Caki2 (cell line): ENCODE measurements around the gene HNF4A. TPM values are rescaled to one million over a fixed set of nuclear protein-coding genes. Genes with fewer than 3 reads are reported as not detected.
"Not testable (repeated sequence)": the region's sequence is repeated elsewhere in the genome, so short reads cannot be mapped to it uniquely, and the experiment has no call there.

ENCODE experiments used
- DNase-seq: peaks from one replicate; pipeline ENCODE4 v3.0.0-alpha.2; 2015; ENCODE audit warnings: low read depth
- in situ Hi-C: cut with HindIII; loops from 2 replicates; pipeline ENCODE4 v1.10.0; 2016; ENCODE audit warnings: low sequenced_read_pairs, low pct_unique_long_range_greater_than_20kb, mixed read lengths
- total RNA-seq: library from RNA; depleted of rRNA; stranded (reverse); fragments of >200 nt; shearing (Covaris generic); gene quantifications from 2 replicates; pipeline ENCODE4 v1.2.3, GENCODE V29; 2014; ENCODE audit warnings: low replicate concordance

HNF4A gene
- total RNA-seq, 1 experiment from 2014 or later = not detected

DNA sequence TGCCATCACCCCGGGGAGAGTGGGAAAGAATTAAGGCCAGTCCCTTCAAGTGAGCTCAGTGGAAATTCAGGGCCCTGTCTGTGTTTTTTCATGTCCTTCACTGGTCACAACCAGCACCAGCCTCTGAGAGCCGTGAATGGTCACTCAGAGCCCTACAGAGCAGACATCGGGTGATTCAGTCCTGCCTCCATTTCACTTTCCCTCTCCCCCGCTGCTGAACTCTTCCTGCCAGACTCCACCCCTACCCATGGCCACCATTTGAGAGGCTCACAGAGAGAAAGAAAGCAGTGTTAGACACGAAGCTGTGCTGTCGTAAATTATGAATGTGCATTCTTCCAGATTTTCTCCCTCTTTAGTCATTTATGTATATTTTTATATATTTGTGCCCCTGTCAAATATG lies 13.3 kb upstream of the HNF4A start:
- in situ Hi-C loops = no loop called here
- no peak for DNase-seq

DNA sequence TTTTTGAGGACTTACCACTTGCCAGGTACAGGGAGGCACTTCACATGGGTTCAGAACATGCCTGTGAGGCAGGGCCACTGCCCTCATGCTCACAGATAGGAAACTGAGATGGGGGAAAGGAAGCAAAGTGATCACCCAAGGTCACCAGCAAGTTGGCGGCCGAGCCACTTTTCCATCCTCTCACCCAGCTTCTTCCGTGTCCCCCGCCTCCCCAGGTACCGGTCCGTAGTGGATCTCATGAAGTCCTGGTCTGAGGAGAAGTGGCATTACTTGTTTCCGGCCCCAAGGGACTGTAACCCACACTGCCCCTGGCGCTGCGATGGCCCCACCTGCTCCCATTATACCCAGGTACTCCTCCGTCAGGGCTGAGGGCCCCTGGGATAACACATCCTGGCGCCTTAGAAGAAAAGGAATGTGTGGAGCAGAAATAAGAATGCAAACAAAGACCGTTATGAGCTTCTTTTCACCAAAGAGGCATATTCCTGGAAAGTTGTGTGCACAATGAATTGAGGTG lies 12.3 kb upstream of the HNF4A start:
- no peak for DNase-seq
- in situ Hi-C loops = no loop called here

DNA sequence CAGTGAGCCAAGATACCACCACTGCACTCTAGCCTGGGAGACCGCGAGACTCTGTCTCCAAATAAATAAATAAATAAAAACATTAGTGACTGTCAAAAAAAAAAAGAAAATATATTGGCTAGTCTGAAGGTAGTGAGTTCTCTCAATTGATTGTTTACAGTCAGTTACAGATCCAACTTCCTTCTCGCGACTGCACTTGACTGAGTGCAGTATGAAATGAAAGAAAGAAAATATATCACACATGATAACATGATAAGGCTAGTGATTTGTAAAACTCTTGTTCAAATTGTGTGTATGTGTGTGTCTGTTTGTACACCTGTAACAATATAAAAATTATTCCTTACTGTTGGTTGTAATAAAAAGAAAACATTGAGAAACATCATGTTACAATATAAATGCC lies 10.8 kb upstream of the HNF4A start:
- no peak for DNase-seq
- in situ Hi-C loops = no loop called here

DNA sequence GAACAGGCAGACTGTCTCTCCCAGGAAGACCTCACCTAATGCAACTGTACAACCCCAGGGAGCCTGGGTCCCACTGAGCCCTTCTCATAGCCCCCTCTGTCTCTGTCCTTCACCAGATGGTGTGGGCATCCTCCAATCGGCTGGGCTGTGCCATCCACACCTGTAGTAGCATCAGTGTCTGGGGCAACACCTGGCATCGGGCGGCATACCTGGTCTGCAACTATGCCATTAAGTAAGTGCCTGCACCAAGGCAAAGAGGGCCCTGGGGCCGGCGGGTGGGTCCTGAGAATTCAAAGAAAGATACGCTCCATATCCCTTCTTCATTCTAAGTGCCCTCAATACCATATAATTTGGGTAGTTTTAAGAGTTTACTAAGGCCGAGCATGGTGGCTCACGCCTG lies 10.4 kb upstream of the HNF4A start:
- in situ Hi-C loops = no loop called here
- DNase-seq = no peak

DNA sequence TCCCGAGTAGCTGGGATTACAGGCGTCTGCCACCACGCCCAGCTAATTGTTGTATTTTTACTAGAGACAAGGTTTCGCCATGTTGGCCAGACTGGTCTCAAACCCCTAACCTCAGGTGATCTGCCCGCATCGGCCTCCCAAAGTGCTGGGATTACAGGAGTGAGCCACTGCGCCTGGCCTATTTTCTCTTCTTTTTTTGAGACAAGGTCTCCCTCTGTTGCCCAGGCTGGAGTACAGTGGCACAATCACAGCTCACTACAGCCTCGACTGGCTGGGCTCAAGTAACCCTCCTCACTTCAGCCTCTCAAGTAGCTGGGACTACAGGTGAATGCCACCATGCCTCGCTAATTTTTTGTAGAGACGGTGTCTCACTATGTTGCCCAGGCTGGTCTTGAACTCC lies 9.6 kb upstream of the HNF4A start:
- DNase-seq, in situ Hi-C loops: not testable (repeated sequence)

DNA sequence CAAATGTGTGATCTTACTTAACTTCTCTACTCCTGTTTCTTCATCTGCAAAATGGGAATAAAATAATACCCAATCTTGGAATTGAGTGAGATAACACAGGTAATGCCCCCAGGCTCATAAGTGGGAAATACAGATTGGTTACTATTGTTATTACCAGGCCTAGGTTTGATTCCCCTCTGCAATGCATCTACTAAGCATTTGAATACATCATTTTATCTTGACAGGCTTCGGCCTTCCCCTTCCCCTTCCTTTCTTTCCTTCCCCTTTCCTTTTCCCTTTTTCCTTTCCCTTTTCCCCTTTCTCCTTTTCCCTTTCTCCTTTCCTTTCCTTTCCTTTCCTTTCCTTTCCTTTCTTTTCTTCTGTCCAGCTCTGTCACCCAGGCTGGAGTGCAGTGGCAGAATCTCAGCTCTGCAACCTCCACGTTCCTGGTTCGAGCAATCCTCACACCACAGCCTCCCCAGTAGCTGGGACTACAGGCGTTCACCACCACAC lies 7.3 kb upstream of the HNF4A start:
- no peak for DNase-seq
- in situ Hi-C loops = no loop called here

DNA sequence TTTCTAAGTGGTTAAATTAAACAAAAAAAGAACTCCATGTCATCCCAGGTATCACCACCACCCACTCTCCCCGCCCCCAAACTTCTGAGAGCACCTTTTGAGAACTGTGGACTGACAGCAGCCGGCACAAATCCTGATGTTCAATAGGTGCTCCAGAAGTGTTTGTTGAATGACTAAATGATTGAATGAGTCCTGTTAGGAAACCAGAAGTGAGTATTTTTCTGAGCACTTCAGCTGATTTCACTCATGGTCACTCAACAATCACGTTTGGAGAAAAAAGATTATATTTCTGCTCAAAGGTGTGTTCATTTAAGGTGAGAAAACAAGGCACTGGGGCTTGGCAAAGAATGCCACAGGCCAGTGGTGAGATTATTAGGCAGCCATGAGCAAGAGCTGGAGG lies 6.2 kb upstream of the HNF4A start:
- DNase-seq = no peak
- in situ Hi-C loops = no loop called here

DNA sequence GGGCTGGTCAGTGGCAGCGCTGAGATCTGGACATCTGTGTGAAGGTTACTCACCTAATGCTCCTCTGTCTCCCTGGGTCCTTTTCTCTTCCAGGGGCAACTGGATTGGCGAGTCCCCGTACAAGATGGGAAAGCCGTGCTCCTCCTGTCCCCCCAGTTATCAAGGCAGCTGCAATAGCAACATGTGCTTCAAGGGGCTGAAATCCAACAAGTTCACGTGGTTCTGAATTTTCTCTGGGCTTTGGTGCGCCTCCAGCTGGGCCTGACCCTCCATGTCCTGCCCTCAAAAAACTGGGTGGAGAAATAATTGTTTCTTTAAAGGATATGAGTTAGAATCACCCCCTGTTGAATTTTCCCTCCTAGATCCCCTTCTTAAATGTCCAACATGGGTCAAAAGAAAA lies 4.9 kb upstream of the HNF4A start:
- no peak for DNase-seq

DNA sequence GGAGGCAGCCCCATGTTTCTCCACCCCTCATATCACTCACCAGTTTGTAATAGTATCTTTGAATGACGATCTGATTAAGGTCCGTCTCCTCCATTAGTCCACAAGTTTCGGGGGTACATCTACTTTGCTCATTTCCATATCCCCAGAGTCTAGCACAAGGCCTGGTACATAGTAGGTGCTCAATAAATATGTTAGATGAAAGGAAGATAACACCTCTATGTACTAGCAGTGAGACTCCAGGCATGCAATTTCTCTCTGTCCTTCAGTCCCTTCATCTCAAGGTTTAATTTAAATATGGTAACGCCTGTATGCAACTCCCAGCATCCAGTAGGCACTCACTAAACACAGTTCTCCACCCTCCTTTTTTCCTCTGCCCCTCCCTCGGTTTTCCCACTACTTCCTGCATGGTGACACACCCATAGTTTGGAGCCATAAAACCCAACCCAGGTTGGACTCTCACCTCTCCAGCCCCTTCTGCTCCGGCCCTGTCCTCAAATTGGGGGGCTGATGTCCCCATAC lies 461 bp upstream of the HNF4A start:
- in situ Hi-C loops = no loop called here
- no peak for DNase-seq

More for the DNA sequence above, 4.9 kb upstream of the HNF4A start:
- in situ Hi-C loops = no loop called here

DNA sequence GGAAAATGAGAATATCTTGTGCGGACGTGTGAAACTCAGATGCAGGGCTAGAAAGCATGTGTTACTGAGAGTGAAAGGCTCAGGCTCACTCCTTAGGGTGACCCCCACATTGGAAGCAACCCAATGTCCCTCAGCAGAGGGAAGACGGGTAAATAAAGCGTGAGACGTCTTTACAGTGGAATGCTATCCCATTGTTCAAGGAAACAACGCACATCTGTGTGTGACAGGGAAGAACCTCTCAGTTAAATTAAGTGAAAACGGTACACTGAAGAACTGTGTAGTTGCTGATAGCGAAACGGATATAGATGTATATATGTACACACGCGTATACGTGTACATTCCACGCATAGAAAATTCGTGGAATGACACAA lies 839 bp downstream of the HNF4A start:
- in situ Hi-C loops = no loop called here
- DNase-seq = no peak

DNA sequence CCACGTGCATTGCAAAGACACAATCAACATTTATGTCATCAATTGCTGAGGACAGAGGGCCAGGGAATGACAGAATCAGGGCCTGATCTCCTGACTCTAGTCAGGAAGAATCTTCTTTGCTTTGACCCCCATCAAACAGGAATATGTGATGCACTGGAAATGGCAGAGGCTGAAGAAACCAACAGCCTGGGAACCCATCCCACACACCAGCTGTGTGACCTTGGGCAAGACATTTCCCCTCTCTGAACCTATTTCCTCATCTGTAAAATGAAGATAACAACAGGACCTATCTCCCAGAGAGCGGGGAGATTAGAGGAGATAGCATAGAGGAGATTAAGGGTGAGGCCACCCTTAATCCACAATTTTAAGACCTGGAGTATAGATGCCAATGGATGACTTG lies 1.5 kb downstream of the HNF4A start:
- in situ Hi-C loops = no loop called here
- no peak for DNase-seq

DNA sequence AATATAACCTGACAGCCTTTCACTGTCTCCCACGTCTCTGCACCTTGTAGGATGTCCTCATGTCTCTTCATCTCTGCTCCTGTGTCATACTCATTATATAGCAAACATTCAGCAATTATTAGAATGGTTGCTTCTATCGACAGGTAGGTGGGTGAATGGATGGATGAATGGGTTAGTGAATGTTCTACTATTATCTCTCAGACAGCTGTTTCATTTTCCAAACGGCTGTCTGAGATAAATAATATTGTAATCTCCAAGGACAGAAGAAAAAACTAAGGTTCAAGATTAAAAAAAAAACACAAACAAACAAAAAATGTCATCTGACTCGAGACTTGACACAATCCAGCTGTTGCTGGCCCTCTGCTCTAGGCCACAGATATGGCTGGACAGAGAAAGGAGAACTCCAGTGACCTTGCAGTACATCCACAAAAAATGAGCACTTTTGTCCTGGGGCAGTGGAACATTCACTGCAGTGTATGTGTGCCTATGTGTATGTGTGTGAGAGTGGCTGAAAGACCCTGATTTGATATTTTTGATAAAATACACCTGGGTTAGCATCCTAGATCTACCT lies 2.1 kb downstream of the HNF4A start:
- DNase-seq = no peak
- in situ Hi-C loops = no loop called here

DNA sequence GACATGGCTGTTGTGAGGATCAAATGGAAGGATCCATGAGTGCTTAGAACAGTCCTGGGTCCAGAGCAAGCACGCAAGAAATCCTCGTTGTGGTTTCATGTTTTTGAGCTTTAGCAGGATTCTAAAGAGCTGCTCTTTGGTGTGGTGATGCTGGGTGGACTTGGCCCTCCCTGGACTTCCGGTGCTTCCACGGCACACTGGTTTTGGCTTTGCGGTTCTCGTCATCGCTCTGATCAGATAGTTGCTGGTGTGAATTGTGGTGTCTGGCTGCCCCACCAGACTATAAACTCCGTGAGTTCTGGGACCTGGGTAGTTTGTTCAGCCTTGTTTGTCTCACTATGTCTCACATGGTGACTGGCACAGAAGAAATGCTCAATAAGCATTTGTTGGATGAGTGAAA lies 3.3 kb downstream of the HNF4A start:
- in situ Hi-C loops = no loop called here
- DNase-seq = no peak

DNA sequence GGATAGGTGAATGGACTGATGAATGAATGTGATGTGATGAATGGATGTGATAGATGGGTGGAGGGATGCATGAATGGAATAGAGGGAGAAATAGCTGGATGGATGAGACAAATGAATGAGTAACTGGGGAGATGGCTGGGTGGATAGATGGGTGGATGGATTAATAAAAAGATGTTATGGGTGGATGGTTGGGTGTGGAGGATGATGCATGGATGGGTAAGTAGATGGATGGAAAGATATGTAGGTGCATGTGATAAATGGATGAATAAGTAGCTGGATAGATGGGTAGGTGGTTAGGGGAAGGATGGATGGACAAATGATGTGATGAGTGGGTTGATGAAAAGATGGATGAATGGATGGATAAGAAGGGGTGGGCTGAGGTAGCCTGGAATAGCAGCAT lies 4.7 kb downstream of the HNF4A start:
- in situ Hi-C loops = no loop called here
- no peak for DNase-seq

DNA sequence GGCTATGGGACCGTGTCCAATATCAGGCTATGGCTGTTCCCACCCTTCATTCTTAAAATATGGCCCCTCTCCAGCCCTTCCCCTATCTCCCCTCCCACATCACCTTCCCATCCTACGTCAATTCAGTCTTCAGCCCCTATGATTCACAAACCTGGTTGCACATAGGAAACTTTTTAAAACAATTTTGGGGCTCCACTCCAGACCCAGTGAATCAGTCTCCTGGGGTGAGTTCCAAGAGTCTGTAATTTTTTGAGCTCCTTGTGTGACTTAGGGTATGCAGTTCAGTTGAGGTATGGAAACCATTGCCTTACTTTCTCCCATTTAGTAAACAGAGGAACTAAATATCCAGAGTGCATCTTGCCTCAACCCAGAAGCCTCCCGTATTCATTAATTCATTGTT lies 5.5 kb downstream of the HNF4A start:
- in situ Hi-C loops = no loop called here
- DNase-seq = no peak

DNA sequence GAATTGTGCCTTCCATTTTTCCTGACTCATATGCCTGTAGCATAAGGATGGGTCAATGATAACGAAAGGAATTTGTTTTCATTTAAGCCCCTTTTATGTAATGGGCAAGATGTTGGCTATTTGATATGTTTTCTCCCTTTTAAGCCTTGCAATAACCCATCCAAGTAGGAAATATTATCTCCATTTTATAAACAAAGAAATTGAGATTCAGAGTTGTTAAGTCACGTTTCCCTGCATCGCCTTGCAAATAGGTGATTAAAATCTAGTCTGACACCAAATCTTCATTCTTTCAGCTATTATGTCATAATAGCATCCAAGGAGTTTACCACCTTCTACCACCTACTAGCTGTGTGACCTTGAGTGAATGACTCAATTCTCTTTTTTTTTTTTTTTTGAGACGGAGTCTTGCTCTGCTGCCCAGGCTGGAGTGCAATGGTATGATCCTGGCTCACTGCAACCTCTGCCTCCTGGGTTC lies 7.0 kb downstream of the HNF4A start:
- DNase-seq = no peak

DNA sequence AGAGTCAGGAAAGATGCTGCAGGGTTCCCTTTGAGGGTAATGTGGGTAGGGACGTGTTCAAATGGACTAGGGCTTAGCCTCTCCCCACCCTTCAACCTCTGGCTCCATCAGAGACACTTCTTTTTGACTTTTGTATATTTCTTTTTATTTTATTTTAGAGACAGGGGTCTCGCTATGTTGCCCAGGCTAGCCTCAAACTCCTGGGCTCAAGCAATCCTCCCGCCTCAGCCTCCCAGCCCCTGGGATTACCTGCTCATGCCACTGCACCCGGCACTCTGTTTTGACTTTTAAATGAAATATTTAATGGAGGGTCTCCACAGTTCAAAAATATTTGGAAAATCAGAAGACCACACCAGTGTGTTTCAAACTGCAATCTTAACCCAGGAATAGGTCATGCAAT lies 8.6 kb downstream of the HNF4A start:
- no peak for DNase-seq
- in situ Hi-C loops = no loop called here

More for the DNA sequence above, 7.0 kb downstream of the HNF4A start:
- in situ Hi-C loops = no loop called here

DNA sequence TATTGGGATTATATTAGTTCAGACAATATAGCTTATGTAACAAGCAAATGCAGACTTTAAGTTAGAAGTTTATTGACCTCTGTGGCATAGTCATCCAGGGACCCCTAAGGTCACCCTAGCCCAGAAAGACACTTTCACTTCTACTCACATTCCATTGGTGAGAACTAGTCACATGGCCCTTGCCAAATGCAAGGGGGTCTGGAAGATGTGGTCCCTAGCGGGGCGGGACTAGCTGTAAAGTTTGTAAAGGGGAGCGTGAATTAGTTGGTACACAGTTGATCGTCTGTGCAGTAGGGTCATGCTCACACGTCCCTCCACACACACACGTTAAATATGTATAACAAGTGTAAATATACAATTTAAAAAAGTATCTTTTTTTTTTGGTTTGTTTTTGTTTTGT lies 9.3 kb downstream of the HNF4A start:
- no peak for DNase-seq
- in situ Hi-C loops = no loop called here

DNA sequence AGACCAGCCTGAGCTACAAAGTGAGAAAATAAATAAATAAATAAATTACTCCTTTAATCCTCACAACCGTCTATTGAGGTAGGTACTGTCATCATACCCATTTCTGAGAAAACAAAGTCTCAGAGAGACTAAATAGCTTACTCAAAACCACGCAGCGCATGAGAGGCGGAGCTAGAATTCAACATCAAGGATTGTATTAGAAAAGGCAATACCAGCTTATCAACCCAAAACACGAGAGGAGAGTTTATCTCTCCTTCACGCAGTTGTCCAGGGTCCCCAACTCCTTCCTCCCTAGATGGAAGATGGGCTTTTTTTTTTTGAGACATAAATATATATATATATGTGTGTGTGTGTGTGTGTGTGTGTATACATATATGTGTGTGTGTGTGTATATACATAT lies 12.2 kb downstream of the HNF4A start:
- no peak for DNase-seq
- in situ Hi-C loops = no loop called here

DNA sequence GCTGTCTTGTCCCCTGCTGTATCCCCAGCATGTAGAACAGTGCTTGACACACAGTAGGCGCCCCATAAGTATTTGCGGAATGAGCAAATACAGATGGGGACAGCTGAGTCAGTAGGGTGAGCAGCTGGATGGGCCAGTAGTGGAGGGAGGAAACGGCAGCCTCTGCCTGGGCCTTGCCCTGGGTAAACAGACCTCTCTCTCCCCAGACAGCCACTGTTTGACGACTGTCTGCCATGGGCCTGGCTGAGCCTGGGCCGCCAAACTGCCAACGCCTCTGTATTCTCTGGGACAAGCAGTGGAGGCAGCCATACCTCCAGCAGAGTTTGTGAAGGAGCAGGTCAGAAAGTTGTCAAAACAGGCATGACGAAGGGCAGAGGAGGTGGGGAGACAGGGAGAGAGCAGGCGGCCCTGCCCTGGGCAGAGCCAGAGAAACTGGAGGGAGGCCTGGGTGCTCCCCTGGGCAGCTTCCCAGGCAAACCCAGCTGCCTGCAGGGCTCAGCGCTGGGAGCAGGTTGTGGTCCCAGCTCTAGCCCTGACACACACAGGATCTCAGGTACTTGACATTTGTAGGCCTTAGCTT lies 15.2 kb downstream of the HNF4A start:
- DNase-seq = no peak
- in situ Hi-C loops = no loop called here
